HepG2 (cell line): ENCODE results near the gene OSBPL3. TPM values are rescaled to one million over a fixed set of nuclear protein-coding genes. Genes with fewer than 3 reads are reported as not detected.

Source experiments
- NFKBIZ ChIP-seq: IDR thresholded peaks from 2 replicates; pipeline ENCODE4 v1.6.1; 2018; ENCODE audit warnings: missing genetic modification reagents, missing compliant biosample characterization
- ZBTB40 ChIP-seq, 2 experiments: fragments of 450-650 bp in 1 of 2; sonication (generic) in 1 of 2; formaldehyde crosslinking in 1 of 2; IDR thresholded peaks; 2 replicates each; pipeline versions ENCODE4 v1.6.1 to v1.8.0; 2016 to 2022; ENCODE audit warnings: antibody characterized with exemption in 1 of 2, mild to moderate bottlenecking in 1 of 2, missing genetic modification reagents in 1 of 2
- ZNF317 ChIP-seq: sonication (generic); formaldehyde crosslinking; IDR thresholded peaks from 2 replicates; pipeline ENCODE4 v1.5.0; 2020; ENCODE audit warnings: mild to moderate bottlenecking, missing genetic modification reagents
- polyA plus RNA-seq, 8 experiments: library from polyadenylated mRNA; depleted of rRNA in 3 of 8; stranded (reverse) in 7 of 8; unstranded in 1 of 8; fragments of >200 nt; fragmentation: Illumina TruSeq in 4 of 8; extraction: Trizol in 4 of 8; gene quantifications; 2 replicates each; pipeline versions ENCODE4 v1.2.1 to v1.2.3, GENCODE V29; 2011 to 2016; ENCODE audit warnings: low read depth in 4 of 8, missing spikeins in 1 of 8, mixed read lengths in 1 of 8; ENCODE audit not compliant: insufficient read depth in 1 of 8
- total RNA-seq, 5 experiments: library from RNA; depleted of rRNA; stranded (reverse); fragments of >200 nt; fragmentation: Illumina TruSeq; extraction: Trizol; gene quantifications; 2 replicates each; pipeline ENCODE4 v1.2.3, GENCODE V29; 2016; ENCODE audit warnings: low read depth in 1 of 5

OSBPL3 gene
- total and polyA plus RNA-seq, 2 of the 13 experiments (the other 11 are each of a cell fraction or from before 2014, with no cell fraction given): 8.8 to 28.9 TPM

- TF ChIP-seq ZBTB40 (IDR thresholded peaks at IDR 0.05) (no peak), ZBTB40 (CRISPR knock-in tag; IDR thresholded peaks at IDR 0.05) (no peak), NFKBIZ (CRISPR knock-in tag) (no peak), ZNF317 (CRISPR knock-in tag) (no peak)
Measured at GRCh38 chr7:24943096-24943948, 36.7 kb downstream of the OSBPL3 start (continued).
